Measurements from ENCODE around the gene UTP18.
A peak's percentile ranks its signal among the peaks of the same experiment; 100 is the strongest.

Gene UTP18

DNA sequence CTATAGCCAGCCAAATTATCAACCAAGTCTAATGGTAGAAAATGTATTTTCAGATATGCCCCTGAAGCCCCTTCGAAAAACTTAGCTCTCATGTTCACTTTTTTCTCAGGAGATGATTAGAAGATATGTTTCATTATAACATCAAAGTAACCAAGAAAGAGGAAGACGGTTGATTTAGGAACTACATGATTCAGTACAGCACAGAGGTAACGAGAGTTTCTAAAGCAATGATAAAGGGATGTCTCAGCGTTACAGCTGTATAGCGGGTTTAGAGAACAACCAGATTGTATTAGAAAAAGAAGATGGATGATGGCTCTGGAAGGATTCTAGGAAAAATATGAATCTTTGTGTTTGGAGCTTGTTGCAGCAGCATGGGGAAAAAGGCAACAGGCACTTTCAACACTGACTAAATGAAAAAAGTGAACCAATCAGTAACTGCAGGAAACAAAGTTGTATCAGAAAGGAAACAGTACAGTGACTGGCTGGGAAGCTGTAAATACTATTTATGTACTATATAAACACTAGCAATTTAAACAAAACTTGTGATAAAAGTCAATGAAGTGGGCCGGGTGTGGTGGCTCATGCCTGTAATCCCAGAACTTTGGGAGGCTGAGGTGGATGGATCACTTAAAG lies 22.0 kb upstream of the UTP18 start:
- H3K27me3 ChIP-seq (ENCODE audit: control insufficient read depth in 1 of 2, insufficient read depth in 2 of 2, low read length in 2 of 2) = no peaks in the 10 kb centered on the region
- H3K9me3 ChIP-seq (ENCODE audit: low read length) = no peaks in the 10 kb centered on the region
- no peak overlapping the region for H3K4me3 ChIP-seq (ENCODE audit: low read depth in 1 of 2, low read length in 2 of 2)
- H3K9ac ChIP-seq (ENCODE audit: low read length) = no peak overlapping the region
- H3K4me1 ChIP-seq (ENCODE audit: insufficient read depth, low read length) = no peaks in the 10 kb centered on the region
- H3K36me3 ChIP-seq (ENCODE audit: insufficient read depth, low read length) = no peaks in the 10 kb centered on the region
- no peak overlapping the region for H3K27ac ChIP-seq (ENCODE audit: low read depth, low read length)

GRCh38 chr17:51240275-51240674 lies 20.1 kb upstream of the UTP18 start:
- H3K27me3 ChIP-seq (ENCODE audit: control insufficient read depth in 1 of 2, insufficient read depth in 2 of 2, low read length in 2 of 2) = no peaks in the 10 kb centered on the region
- H3K9ac ChIP-seq (ENCODE audit: low read length) = no peak overlapping the region
- H3K4me3 ChIP-seq (ENCODE audit: low read depth in 1 of 2, low read length in 2 of 2) = no peak overlapping the region
- no peaks in the 10 kb centered on the region for H3K9me3 ChIP-seq (ENCODE audit: low read length)
- no peak overlapping the region for H3K27ac ChIP-seq (ENCODE audit: low read depth, low read length)
- no peaks in the 10 kb centered on the region for H3K36me3 ChIP-seq (ENCODE audit: insufficient read depth, low read length)
- no peaks in the 10 kb centered on the region for H3K4me1 ChIP-seq (ENCODE audit: insufficient read depth, low read length)

GRCh38 chr17:51244041-51244440 lies 16.3 kb upstream of the UTP18 start:
- Histone ChIP-seq H3K4me3 (ENCODE audit: low read depth in 1 of 2, low read length in 2 of 2) (no peak overlapping the region), H3K9me3 (ENCODE audit: low read length) (no peaks in the 10 kb centered on the region), H3K36me3 (ENCODE audit: insufficient read depth, low read length) (no peaks in the 10 kb centered on the region), H3K27ac (ENCODE audit: low read depth, low read length) (no peak overlapping the region), H3K4me1 (ENCODE audit: insufficient read depth, low read length) (no peaks in the 10 kb centered on the region), H3K27me3 (ENCODE audit: control insufficient read depth in 1 of 2, insufficient read depth in 2 of 2, low read length in 2 of 2) (no peaks in the 10 kb centered on the region), H3K9ac (ENCODE audit: low read length) (no peak overlapping the region)

- H3K36me3 ChIP-seq (ENCODE audit: insufficient read depth, low read length) = no peaks in the 10 kb centered on the region
- no peak overlapping the region for H3K9ac ChIP-seq (ENCODE audit: low read length)
- no peaks in the 10 kb centered on the region for H3K9me3 ChIP-seq (ENCODE audit: low read length)
- H3K27me3 ChIP-seq (ENCODE audit: control insufficient read depth in 1 of 2, insufficient read depth in 2 of 2, low read length in 2 of 2) = no peaks in the 10 kb centered on the region
- no peak overlapping the region for H3K4me3 ChIP-seq (ENCODE audit: low read depth in 1 of 2, low read length in 2 of 2)
- H3K27ac ChIP-seq (ENCODE audit: low read depth, low read length) = no peak overlapping the region
- no peaks in the 10 kb centered on the region for H3K4me1 ChIP-seq (ENCODE audit: insufficient read depth, low read length)
Observed at GRCh38 chr17:51245535-51245934, 14.8 kb upstream of the UTP18 start.

- Histone ChIP-seq H3K9ac (ENCODE audit: low read length) (no peak overlapping the region), H3K4me1 (ENCODE audit: insufficient read depth, low read length) (no peaks in the 10 kb centered on the region), H3K27me3 (ENCODE audit: control insufficient read depth in 1 of 2, insufficient read depth in 2 of 2, low read length in 2 of 2) (no peaks in the 10 kb centered on the region), H3K9me3 (ENCODE audit: low read length) (no peaks in the 10 kb centered on the region), H3K27ac (ENCODE audit: low read depth, low read length) (no peak overlapping the region), H3K36me3 (ENCODE audit: insufficient read depth, low read length) (peaks cover 10% of the 10 kb centered on the region), H3K4me3 (ENCODE audit: low read depth in 1 of 2, low read length in 2 of 2) (no peak overlapping the region)
Observed at GRCh38 chr17:51250314-51250840, 10.0 kb upstream of the UTP18 start.

DNA sequence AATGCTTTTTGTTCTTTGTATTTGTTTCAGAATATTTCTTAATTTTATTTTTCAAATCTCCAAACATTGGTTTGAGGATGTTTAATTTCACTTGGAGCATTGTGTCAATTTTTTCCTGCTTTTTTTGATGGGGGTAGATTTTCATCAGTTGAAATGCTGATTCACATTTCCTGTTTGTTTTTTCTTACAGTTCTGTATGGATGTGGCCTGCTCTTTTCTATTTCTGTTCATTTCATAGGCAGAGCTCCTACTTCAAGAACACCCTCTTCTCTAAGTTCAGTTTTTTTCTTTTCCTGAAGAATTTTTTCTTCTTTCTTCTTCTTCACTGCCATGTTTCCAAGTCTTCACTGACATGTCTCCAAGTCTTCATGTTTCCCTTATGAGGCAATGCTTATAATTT lies 9.3 kb upstream of the UTP18 start:
- Histone ChIP-seq H3K4me1 (ENCODE audit: insufficient read depth, low read length) (peaks cover under 1% of the 10 kb centered on the region), H3K9me3 (ENCODE audit: low read length) (no peaks in the 10 kb centered on the region), H3K4me3 (ENCODE audit: low read depth in 1 of 2, low read length in 2 of 2) (no peak overlapping the region), H3K27ac (ENCODE audit: low read depth, low read length) (no peak overlapping the region), H3K36me3 (ENCODE audit: insufficient read depth, low read length) (peaks cover 10% of the 10 kb centered on the region), H3K9ac (ENCODE audit: low read length) (no peak overlapping the region), H3K27me3 (ENCODE audit: control insufficient read depth in 1 of 2, insufficient read depth in 2 of 2, low read length in 2 of 2) (no peaks in the 10 kb centered on the region)

- no peak overlapping the region for H3K27ac ChIP-seq (ENCODE audit: low read depth, low read length)
- no peaks in the 10 kb centered on the region for H3K27me3 ChIP-seq (ENCODE audit: control insufficient read depth in 1 of 2, insufficient read depth in 2 of 2, low read length in 2 of 2)
- H3K4me1 ChIP-seq (ENCODE audit: insufficient read depth, low read length) = peaks cover 19% of the 10 kb centered on the region
Observed at GRCh38 chr17:51255673-51256072, 4.7 kb upstream of the UTP18 start.

GRCh38 chr17:51256101-51256500 lies 4.2 kb upstream of the UTP18 start:
- peaks cover 20% of the 10 kb centered on the region for H3K4me1 ChIP-seq (ENCODE audit: insufficient read depth, low read length)
- H3K9me3 ChIP-seq (ENCODE audit: low read length) = no peaks in the 10 kb centered on the region
- H3K36me3 ChIP-seq (ENCODE audit: insufficient read depth, low read length) = peaks cover 10% of the 10 kb centered on the region
- no peaks in the 10 kb centered on the region for H3K27me3 ChIP-seq (ENCODE audit: control insufficient read depth in 1 of 2, insufficient read depth in 2 of 2, low read length in 2 of 2)
- no peak overlapping the region for H3K9ac ChIP-seq (ENCODE audit: low read length)
- no peak overlapping the region for H3K4me3 ChIP-seq (ENCODE audit: low read depth in 1 of 2, low read length in 2 of 2)
- no peak overlapping the region for H3K27ac ChIP-seq (ENCODE audit: low read depth, low read length)

More at GRCh38 chr17:51255673-51256072, 4.7 kb upstream of the UTP18 start:
- no peaks in the 10 kb centered on the region for H3K9me3 ChIP-seq (ENCODE audit: low read length)
- H3K36me3 ChIP-seq (ENCODE audit: insufficient read depth, low read length) = peaks cover 10% of the 10 kb centered on the region
- H3K9ac ChIP-seq (ENCODE audit: low read length) = no peak overlapping the region
- no peak overlapping the region for H3K4me3 ChIP-seq (ENCODE audit: low read depth in 1 of 2, low read length in 2 of 2)

DNA sequence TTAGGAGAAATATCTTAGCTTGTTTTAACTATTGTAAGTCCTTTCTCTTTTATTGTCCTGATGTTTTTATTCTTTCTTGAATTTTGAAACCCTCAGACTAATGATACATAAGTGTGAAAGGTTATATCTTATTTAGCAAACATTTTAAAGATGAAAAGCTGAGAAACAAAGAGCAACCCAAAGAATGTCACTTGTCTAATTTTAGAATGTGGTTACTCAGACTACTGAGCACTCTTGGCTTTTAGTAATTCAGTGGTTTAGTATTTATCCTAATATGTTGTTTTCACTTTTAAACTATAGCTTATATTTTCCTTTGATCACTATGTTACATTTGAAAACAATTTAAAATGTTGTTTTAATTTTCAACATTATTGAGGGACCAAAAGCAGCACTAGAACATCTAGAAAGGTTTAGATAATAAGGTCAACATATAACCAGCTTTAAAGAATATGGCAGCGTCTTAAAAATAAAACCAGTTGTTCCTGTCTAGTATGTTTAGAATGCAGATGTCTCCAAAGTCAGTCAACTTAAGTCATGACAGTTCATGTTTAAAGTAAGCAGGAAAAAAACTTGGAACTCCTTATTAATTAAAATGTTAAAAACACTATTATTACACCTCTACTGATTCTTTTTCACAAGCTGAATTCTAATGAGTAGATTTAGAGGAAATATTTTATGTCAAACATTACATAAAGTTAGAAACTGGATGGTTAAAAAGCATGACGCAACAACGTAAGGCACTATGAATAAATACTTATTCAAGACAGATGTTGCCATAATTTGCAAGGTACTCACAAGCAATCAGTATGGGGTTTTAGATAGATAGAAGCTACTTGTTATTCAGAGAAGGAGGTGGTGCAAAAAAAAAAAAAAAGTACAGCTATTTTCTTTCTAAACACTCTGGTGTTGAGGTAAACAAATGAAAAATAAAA lies 2.9 kb upstream of the UTP18 start:
- H3K27ac ChIP-seq (ENCODE audit: low read depth, low read length) = no peak overlapping the region
- no peaks in the 10 kb centered on the region for H3K27me3 ChIP-seq (ENCODE audit: control insufficient read depth in 1 of 2, insufficient read depth in 2 of 2, low read length in 2 of 2)
- peaks cover 29% of the 10 kb centered on the region for H3K4me1 ChIP-seq (ENCODE audit: insufficient read depth, low read length)
- no peaks in the 10 kb centered on the region for H3K9me3 ChIP-seq (ENCODE audit: low read length)
- H3K9ac ChIP-seq (ENCODE audit: low read length) = no peak overlapping the region
- peaks cover 10% of the 10 kb centered on the region for H3K36me3 ChIP-seq (ENCODE audit: insufficient read depth, low read length)
- no peak overlapping the region for H3K4me3 ChIP-seq (ENCODE audit: low read depth in 1 of 2, low read length in 2 of 2)

DNA sequence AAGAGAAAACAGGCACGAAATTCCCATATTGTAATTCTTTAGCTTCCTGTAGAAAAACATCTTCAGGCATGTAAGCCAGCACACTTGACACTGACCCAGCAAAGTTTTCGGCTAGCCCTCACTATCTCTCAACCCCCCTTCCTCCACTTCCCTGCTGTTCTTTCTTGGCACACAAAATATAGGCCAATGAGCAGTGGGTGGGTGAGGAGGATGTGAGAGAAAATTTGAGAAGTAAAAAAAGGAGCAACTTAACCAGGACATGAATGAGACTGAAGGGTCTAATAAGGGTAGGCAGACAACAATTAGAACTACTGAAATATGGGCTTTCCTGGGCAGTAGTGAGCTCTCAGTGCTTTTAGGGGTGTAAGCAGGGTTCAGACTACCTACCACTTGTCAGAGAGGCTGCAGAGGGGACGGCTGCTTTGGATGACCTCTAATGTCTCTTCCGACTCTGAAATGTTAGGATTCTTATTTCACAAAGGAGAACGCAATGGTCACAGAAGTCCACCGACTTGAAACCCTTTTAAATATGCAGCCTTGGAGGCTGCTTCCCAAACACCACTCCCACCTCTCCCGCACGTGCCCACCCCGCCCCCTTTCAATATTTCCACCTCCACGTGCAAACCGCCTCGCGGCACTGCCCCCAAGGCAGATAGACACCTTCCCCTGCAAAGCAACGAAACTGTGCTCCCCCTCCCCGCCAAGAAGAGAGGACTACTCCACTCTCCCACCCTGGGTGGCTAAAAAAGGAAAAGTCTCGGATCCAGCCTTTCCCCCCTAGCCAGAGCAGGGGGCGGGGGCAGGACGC lies 1.4 kb upstream of the UTP18 start:
- Histone ChIP-seq H3K36me3 (ENCODE audit: insufficient read depth, low read length) (peaks cover 13% of the 10 kb centered on the region), H3K4me1 (ENCODE audit: insufficient read depth, low read length) (peaks cover 29% of the 10 kb centered on the region), H3K9me3 (ENCODE audit: low read length) (no peaks in the 10 kb centered on the region), H3K9ac (ENCODE audit: low read length) (peak overlapping the region; percentile 67), H3K27ac (ENCODE audit: low read depth, low read length) (peak overlapping the region; percentile 99), H3K4me3 (ENCODE audit: low read depth in 1 of 2, low read length in 2 of 2) (peak overlapping the region; percentile 77 to 90), H3K27me3 (ENCODE audit: control insufficient read depth in 1 of 2, insufficient read depth in 2 of 2, low read length in 2 of 2) (no peaks in the 10 kb centered on the region)
